ENCODE measurements around the gene VSIG1. TPM values are rescaled to one million over a fixed set of nuclear protein-coding genes. Genes with fewer than 3 reads are reported as not detected.

VSIG1 gene
- total RNA-seq, 1 experiment from 2014 or later = not detected

Other genes with a start within 250 kb of the VSIG1 start
- 5.7 and 6.7 TPM in 2 replicates for gene MID2, start 219.2 kb upstream of the VSIG1 start, total RNA-seq (2014; rRNA removed; shearing (Covaris generic))
- not detected in 2 replicates for gene TEX13B, start 62.7 kb upstream of the VSIG1 start, total RNA-seq (2014; rRNA removed; shearing (Covaris generic))
- 76.2 and 107 TPM in 2 replicates for gene PSMD10, start 46.5 kb downstream of the VSIG1 start, total RNA-seq (2014; rRNA removed; shearing (Covaris generic))
- gene ATG4A, start 46.7 kb downstream of the VSIG1 start, total RNA-seq (2014; rRNA removed; shearing (Covaris generic)) = 7.6 and 9.0 TPM in 2 replicates